HG03060 (cell line): ENCODE measurements around the gene STK39.

Experiments
- ATAC-seq: cut with Tn5 transposase; IDR thresholded peaks from one replicate; pipeline ENCODE4 v1.9.1; 2021; ENCODE audit warnings: low read depth, moderate number of reproducible peaks; ENCODE audit not compliant: unreplicated experiment

Gene STK39

GRCh38 chr2:168185583-168186274 lies 61.7 kb downstream of the STK39 start:
- ATAC-seq: no peak

GRCh38 chr2:168184681-168185513 lies 62.5 kb downstream of the STK39 start:
- ATAC-seq: no peak

- no peak for ATAC-seq
Observed at GRCh38 chr2:168183308-168183997, 63.9 kb downstream of the STK39 start.

DNA sequence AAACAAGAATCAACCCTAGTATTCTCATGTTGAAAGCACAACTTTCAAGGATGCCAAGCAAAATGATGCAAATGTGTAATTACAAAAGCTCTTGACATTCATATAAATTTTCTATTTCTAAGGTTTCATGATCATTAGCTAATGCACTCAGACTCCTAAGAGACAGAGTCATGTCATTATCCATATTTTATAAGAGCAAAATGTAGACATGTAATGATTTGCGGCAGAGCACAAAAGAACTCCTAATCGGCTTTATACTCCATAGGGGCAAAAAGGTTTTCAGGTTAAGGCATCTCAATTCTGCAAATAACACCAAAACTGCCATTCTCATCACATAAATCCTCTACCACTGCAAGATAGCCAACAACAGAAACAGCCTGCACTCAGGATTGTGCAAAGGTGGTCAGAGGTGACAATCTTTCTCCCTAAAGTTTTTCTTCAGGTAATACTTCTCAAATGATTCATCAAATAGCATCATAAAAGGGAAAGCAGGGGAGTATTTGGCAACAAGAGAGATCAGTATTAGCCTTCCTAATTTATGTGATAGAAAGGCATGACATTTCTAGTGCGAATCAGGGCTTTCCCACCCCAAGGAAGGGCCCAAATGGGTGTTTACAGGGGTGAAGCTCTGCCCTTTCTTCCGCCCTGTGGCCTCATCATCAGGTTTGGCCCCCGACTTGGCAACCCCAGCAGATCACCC lies 64.7 kb downstream of the STK39 start:
- ATAC-seq: no peak

- ATAC-seq: no peak
Observed at GRCh38 chr2:168181825-168182224, 65.6 kb downstream of the STK39 start.

- no peak for ATAC-seq
Observed at GRCh38 chr2:168180914-168181313, 66.5 kb downstream of the STK39 start.

- ATAC-seq: no peak
Observed at GRCh38 chr2:168180483-168180882, 66.9 kb downstream of the STK39 start.

- no peak for ATAC-seq
Observed at GRCh38 chr2:168179592-168179991, 67.8 kb downstream of the STK39 start.

- no peak for ATAC-seq
Observed at GRCh38 chr2:168178520-168179324, 68.7 kb downstream of the STK39 start.

DNA sequence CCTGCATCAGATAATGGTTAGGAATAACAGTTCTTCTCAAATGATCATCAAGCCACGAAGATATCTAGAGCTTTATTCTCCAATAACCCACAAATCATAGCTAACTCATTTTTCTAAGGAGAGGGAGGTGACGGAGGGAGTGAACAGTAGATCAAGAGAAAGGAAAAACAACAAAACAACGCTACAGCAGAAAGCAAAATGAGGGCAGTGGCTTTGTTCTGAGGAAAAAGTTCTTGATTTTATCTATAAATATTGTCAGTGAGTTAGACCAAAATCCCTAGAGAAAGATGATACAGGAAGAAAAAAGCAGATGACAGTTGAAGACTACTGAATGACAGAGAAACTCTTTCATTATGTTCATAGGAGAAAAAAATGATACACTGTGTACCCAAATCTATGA lies 71.0 kb downstream of the STK39 start:
- no peak for ATAC-seq

DNA sequence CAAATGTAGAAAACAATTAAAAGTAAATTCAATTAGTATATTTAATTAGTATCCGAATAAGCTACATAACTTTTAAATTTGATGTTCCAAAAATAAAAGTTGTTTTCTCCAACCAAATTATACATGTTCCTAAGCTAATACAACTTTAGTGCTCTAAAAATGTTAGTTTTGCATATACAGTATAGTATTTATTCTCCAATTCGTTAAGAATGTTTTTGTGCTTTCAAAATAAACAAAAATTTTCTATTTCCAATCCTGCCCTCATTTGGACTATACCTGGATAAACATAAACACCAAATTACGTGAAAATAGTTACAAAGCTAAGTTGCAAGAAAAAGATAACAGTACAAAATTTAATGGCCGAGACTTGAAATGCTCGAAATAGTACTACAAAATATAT lies 71.9 kb downstream of the STK39 start:
- no peak for ATAC-seq

DNA sequence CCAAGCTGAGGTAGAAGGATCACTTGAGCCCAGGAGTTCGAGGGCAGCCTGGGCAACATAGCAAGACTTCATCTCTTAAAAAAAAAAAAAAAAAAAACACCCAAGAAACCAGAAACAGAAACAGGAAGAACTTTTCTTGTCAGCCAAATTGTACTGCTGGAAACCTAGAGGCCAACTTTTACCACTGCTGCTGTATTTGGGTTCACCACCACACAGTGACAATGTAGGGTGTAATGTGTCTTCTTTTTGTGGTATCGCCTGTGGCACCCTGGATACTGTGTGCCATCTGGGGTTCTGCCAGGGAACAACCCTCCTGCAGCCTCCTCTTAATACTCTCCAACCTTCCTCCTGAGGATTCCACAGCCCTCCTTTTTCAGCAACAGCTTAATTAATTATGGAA lies 72.6 kb downstream of the STK39 start:
- no peak for ATAC-seq

- ATAC-seq: no peak
Observed at GRCh38 chr2:168172071-168172470, 75.3 kb downstream of the STK39 start.

DNA sequence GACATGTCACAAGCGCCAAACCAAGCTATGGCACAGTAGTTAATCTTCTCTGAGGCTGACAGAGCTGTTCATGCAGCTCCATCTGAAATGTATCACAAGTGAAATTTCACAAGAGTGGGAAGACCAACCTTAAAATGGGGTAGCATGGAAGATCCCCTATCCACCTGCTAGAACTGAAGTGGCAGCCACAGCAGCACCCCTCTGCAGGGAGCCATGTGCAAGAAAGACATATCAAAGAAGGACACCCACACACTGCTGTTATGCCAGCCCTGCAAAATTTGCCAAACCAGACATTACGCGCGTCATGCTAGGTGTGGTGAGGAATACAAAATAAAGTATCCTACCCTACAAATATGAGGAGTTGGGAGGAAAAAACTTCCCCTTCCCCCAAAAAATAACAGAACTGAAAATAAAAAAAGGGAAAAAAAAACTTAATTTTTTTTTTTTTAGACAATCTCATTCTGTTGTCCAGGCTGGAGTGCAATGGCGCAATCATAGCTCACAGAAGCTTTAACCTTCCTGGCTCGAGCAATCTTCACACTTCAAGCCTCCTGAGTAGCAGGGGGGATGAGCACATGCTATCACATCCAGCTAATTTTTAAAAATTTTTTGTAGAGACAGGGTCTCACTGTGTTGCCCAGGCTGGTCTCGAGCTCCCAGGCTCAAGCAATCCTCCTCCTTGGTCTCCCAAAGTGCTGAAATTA lies 76.2 kb downstream of the STK39 start:
- ATAC-seq: no peak

DNA sequence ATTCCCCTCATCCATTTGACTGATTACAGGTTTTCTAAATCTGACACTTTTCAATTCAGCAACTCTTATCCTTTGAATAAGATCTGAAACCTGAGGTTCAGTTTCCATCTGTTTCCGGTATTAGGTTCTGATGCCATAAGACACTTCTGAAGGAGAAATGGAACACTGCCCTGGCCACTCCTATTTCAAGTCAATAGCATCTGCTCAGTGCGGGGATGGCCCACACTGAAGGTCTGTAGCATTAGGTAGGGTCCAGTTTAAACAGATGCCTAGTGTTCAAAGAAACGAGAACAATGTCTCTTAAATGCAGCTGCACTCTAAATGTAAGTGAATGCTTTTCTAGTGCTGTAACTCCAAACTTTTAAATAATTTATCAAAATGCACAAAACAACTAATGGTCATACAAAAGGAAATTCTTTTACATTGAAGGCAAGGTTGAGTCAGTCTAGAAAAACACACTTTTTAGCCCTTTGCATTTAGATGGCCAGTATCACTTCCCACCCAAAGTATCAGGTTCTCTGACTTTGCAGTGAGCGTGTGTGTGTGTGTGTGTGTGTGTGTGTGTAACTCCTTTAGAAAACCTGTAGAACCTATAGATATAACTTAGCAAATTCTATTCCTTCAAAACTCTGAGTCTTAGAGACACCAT lies 78.2 kb downstream of the STK39 start:
- ATAC-seq: no peak

DNA sequence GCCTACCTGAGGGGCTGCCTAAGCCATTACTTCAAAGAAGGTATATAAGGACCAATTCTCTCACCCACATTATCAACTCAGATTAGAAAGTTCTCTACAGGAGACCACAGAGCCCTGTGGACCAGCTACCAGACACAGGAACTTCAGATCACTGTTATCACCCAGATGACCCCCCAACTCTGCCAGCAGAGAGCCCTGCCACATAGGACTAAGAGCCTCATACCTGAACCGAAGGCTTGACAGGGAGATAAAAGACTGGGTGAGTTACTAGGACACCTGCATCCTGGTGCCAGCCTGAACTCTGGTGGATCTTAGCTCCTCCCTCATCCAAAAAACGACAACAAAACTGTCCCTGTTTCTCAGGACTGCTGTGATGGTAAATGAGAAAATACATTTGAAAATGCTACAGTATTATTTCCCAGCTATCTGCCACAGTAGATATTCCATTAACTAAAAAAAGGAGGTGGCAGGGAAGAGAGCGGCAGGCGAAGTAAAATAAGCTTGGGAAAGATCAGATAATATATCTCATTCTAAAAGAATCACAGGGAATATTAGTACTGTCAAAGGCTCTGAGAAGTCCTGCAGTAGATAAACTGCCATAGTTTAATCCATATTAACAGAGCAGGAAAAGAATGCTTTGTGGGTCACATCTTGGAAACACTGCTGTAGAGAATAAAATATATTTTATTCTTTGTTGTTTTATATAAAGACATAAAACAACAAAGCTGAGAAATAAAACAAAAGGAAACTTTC lies 79.7 kb downstream of the STK39 start:
- no peak for ATAC-seq

DNA sequence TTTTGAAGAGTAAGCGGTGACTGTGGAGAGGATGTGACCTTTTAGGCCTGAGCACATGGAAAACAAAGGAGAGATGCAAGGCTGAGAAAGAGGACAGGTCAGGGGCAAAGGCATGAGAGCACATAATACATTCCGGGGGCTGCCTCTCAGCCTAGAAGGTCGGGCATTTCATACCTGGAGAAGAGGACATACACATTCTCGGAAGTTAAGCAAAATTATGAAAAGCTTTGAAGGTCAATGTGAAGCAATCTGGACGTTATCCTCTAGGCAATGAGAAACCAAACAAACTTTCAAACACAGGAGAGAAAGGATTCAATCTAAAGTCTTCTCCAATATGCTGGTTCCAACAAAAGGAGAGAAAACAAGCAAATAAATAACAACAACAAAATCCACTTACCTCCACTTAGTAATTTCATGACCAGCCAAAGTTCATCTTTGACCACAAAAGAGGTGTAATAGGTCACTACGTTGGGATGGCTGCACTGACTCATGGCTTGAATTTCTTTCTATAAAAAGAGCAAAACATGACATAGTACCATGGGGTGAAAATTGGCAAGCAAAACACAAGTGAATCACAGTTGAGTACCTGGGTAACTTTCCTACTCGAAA lies 80.4 kb downstream of the STK39 start:
- ATAC-seq: no peak
